Activated T-cell treated with anti-CD3 and anti-CD28 coated beads, Interleukin-2, amount 50 U/mL, for 4 hours (primary cell): Measurements from ENCODE around the gene PRKRIP1. TPM values are rescaled to one million over a fixed set of nuclear protein-coding genes. Genes with fewer than 3 reads are reported as not detected.

Experiments used
- total RNA-seq, 3 donors: library from RNA; stranded (reverse); gene quantifications; one replicate each; pipeline ENCODE4 v1.2.1, GENCODE V29; 2021

PRKRIP1 gene
- total RNA-seq, 3 donors from 2014 or later = 24.8 to 30.1 (median 27.0) TPM

Other genes with a start within 250 kb of the PRKRIP1 start
- gene SH2B2, start 109.5 kb upstream of the PRKRIP1 start, total RNA-seq = 1 to 10 TPM; 2.3 to 3.0 (median 2.6) TPM
- not detected for gene SPDYE6, start 39.9 kb upstream of the PRKRIP1 start, total RNA-seq
- 10 to 100 TPM; 24.8 to 35.9 (median 27.4) TPM for gene ORAI2, start 37.2 kb downstream of the PRKRIP1 start, total RNA-seq
- gene ALKBH4, start 68.5 kb downstream of the PRKRIP1 start, total RNA-seq = 10 to 100 TPM; 13.7 to 15.4 (median 15.0) TPM
- 10 to 100 TPM; 54.8 to 57.9 (median 57.7) TPM for gene LRWD1, start 68.6 kb downstream of the PRKRIP1 start, total RNA-seq
- 10 to 100 TPM; 67.3 to 77.4 (median 72.0) TPM for gene POLR2J, start 82.6 kb downstream of the PRKRIP1 start, total RNA-seq
- 10 to 100 TPM; 20.0 to 50.1 (median 35.7) TPM for gene RASA4B, start 121.4 kb downstream of the PRKRIP1 start, total RNA-seq
- 1 to 10 TPM; 4.7 to 8.5 (median 7.9) TPM for gene UPK3BL2, start 147.3 kb downstream of the PRKRIP1 start, total RNA-seq
- not detected for gene SPDYE2, start 154.9 kb downstream of the PRKRIP1 start, total RNA-seq
- gene POLR2J3, start 176.2 kb downstream of the PRKRIP1 start, total RNA-seq = 10 to 100 TPM; 19.6 to 28.5 (median 20.0) TPM
- gene RASA4, start 220.4 kb downstream of the PRKRIP1 start, total RNA-seq = 10 to 100 TPM; 43.7 to 58.3 (median 47.4) TPM
- gene UPK3BL1, start 246.4 kb downstream of the PRKRIP1 start, total RNA-seq = 10 to 100 TPM; 11.3 to 22.0 (median 12.7) TPM